K562 (cell line): ENCODE results near the gene MLLT6. TPM values are rescaled to one million over a fixed set of nuclear protein-coding genes. Genes with fewer than 3 reads are reported as not detected.

Experiments used
- CTBP1 ChIP-seq: fragments of 450-650 bp; IDR thresholded peaks from 2 replicates; pipeline ENCODE4 v1.6.1; 2016; ENCODE audit warnings: borderline replicate concordance
- ESRRA ChIP-seq: fragments of 450-650 bp; IDR thresholded peaks from 2 replicates; pipeline ENCODE4 v1.6.1; 2014; ENCODE audit warnings: low read depth, mild to moderate bottlenecking, moderate library complexity, borderline replicate concordance
- FOXJ2 ChIP-seq: fragments of 200-800 bp; sonication (Bioruptor generic); IDR thresholded peaks from 2 replicates; pipeline ENCODE4 v1.6.1; 2016; ENCODE audit warnings: missing genetic modification characterization, missing compliant biosample characterization
- GABPB2 ChIP-seq: fragments of 250-450 bp; sonication (Bioruptor Pico); conservative IDR thresholded peaks from 2 replicates; pipeline ENCODE4 v1.5.1; 2021; ENCODE audit warnings: mild to moderate bottlenecking
- KLF16 ChIP-seq: IDR thresholded peaks from 2 replicates; pipeline ENCODE4 v1.6.1; 2016; ENCODE audit warnings: antibody characterized with exemption
- POLR2G ChIP-seq: fragments of 200-400 bp; formaldehyde crosslinking; IDR thresholded peaks from 2 replicates; pipeline ENCODE4 v1.6.1; 2017; ENCODE audit warnings: low read depth, mild to moderate bottlenecking, antibody characterized with exemption, low read length, moderate library complexity
- RBM34 ChIP-seq: fragments of 200-400 bp; formaldehyde crosslinking; IDR thresholded peaks from 2 replicates; pipeline ENCODE4 v1.6.1; 2018; ENCODE audit warnings: low read length, borderline replicate concordance; ENCODE audit not compliant: insufficient read depth
- SMAD3 ChIP-seq: fragments of 450-650 bp; formaldehyde crosslinking; conservative IDR thresholded peaks from 2 replicates; pipeline ENCODE4 v1.4.0; 2020; ENCODE audit warnings: mild to moderate bottlenecking
- SP1 ChIP-seq: sonication (generic); formaldehyde crosslinking; IDR thresholded peaks from 2 replicates; pipeline ENCODE4 v1.8.1; 2022; ENCODE audit warnings: mild to moderate bottlenecking, missing genetic modification reagents
- TARDBP ChIP-seq: fragments of 450-650 bp; IDR thresholded peaks from 2 replicates; pipeline ENCODE4 v1.6.1; 2016
- ZNF224 ChIP-seq: sonication (generic); formaldehyde crosslinking; IDR thresholded peaks from 2 replicates; pipeline ENCODE4 v1.8.0; 2022; ENCODE audit warnings: mild to moderate bottlenecking, missing genetic modification reagents
- ZNF778 ChIP-seq: fragments of 450-650 bp; formaldehyde crosslinking; IDR thresholded peaks from 2 replicates; pipeline ENCODE4 v1.4.0; 2020; ENCODE audit warnings: mild to moderate bottlenecking, moderate library complexity
- polyA plus RNA-seq, 8 experiments: library from polyadenylated mRNA; depleted of rRNA in 4 of 8; stranded (reverse) in 5 of 8; unstranded in 3 of 8; fragments of >200 nt; fragmentation: Nextera tagmentation in 2 of 8; fragmentation: Illumina TruSeq in 1 of 8; extraction: Ambion mirVana in 2 of 8; extraction: Trizol in 1 of 8; gene quantifications; 2 replicates each; pipeline versions ENCODE4 v1.2.1 to v1.2.3, GENCODE V29; 2011 to 2014; ENCODE audit warnings: inconsistent platforms in 1 of 8, missing spikeins in 1 of 8
- total RNA-seq, 7 experiments: library from RNA; depleted of rRNA in 6 of 7; stranded (reverse); fragments of >200 nt in 6 of 7; fragmentation: Illumina TruSeq in 2 of 7; extraction: Trizol in 2 of 7; gene quantifications; 2 replicates each; pipeline versions ENCODE4 v1.2.1 to v1.2.3, GENCODE V29; 2011 to 2021; ENCODE audit warnings: low replicate concordance in 1 of 7
- TF ChIP-seq, protein P1 (sequence below): fragments of 250-450 bp; sonication (Bioruptor Pico); IDR thresholded peaks from 2 replicates; pipeline ENCODE4 v1.4.0; 2020; ENCODE audit warnings: mild to moderate bottlenecking, moderate library complexity
- TF ChIP-seq, protein P2 (sequence below): fragments of 450-650 bp; IDR thresholded peaks from 2 replicates; pipeline ENCODE4 v1.6.1; 2016; ENCODE audit warnings: mild to moderate bottlenecking, moderate library complexity
- TF ChIP-seq, protein P3 (sequence below): sonication (generic); formaldehyde crosslinking; IDR thresholded peaks from 2 replicates; pipeline ENCODE4 v1.9.0; 2022; ENCODE audit warnings: mild to moderate bottlenecking, missing genetic modification reagents

MLLT6 gene
- total and polyA plus RNA-seq, 9 of the 15 experiments (the other 6 are each of a cell fraction or from before 2014, with no cell fraction given), result 3.1 to 71.7 (median 30.0) TPM

DNA sequence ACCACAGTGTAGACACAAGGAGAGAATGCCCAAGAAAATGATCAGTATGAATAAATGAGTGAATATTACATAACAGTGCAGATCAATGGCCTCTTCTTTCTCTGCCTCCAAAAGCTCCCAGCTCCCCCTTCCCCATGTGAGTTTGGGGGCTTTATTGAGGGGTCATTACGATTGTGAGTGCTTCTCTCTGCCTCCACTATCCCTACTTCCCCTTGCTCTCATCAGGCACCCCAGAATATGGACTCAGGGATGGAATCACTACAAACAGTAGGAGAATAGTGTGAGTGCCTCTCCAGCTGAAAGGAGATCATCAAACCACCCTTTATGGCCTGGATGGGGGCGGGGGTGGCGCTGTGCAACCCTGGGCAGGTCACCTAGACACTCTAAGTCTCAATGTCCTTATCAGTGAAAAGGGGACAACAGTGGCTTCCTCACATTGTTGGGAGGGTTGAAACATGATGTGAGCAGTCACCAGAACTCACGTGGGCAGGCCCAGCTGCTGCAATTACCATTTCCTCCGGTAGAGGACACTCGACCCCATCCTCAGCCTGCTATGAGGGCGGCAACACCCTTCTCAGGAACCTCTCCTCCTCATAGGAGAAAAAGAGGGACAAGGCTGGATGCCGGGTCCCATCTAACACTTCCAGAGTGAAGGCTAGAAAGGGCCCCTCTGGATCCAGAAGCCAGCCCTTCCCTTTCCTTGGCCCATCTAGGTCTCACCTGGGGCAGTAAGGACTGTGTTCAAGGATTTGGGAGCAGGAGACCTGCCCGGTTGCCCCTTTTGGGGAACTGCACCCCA lies 28.2 kb upstream of the MLLT6 start (continued):
- TF ChIP-seq KLF16 (peak; percentile 80; the same call in 1 of the 2 replicates), ZNF778 (CRISPR knock-in tag) (no peak), ZNF224 (CRISPR knock-in tag) (no peak), POLR2G (no peak), GABPB2 (CRISPR knock-in tag) (no peak), SP1 (peak; percentile 64; the same call in 1 of the 2 replicates), CTBP1 (peak; percentile 88), TARDBP (0 out of 2 replicates have a peak, but pooled peaks have one; percentile 36), RBM34 (no peak), FOXJ2 (tag) (no peak), SMAD3 (CRISPR knock-in tag) (no peak), ESRRA (peak; percentile 83)
- TF ChIP-seq, protein P1, sequence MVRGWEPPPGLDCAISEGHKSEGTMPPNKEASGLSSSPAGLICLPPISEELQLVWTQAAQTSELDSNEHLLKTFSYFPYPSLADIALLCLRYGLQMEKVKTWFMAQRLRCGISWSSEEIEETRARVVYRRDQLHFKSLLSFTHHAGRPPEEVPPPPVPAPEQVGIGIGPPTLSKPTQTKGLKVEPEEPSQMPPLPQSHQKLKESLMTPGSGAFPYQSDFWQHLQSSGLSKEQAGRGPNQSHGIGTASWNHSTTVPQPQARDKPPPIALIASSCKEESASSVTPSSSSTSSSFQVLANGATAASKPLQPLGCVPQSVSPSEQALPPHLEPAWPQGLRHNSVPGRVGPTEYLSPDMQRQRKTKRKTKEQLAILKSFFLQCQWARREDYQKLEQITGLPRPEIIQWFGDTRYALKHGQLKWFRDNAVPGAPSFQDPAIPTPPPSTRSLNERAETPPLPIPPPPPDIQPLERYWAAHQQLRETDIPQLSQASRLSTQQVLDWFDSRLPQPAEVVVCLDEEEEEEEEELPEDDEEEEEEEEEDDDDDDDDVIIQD (CRISPR knock-in tag), result no peak
- TF ChIP-seq, protein P2, sequence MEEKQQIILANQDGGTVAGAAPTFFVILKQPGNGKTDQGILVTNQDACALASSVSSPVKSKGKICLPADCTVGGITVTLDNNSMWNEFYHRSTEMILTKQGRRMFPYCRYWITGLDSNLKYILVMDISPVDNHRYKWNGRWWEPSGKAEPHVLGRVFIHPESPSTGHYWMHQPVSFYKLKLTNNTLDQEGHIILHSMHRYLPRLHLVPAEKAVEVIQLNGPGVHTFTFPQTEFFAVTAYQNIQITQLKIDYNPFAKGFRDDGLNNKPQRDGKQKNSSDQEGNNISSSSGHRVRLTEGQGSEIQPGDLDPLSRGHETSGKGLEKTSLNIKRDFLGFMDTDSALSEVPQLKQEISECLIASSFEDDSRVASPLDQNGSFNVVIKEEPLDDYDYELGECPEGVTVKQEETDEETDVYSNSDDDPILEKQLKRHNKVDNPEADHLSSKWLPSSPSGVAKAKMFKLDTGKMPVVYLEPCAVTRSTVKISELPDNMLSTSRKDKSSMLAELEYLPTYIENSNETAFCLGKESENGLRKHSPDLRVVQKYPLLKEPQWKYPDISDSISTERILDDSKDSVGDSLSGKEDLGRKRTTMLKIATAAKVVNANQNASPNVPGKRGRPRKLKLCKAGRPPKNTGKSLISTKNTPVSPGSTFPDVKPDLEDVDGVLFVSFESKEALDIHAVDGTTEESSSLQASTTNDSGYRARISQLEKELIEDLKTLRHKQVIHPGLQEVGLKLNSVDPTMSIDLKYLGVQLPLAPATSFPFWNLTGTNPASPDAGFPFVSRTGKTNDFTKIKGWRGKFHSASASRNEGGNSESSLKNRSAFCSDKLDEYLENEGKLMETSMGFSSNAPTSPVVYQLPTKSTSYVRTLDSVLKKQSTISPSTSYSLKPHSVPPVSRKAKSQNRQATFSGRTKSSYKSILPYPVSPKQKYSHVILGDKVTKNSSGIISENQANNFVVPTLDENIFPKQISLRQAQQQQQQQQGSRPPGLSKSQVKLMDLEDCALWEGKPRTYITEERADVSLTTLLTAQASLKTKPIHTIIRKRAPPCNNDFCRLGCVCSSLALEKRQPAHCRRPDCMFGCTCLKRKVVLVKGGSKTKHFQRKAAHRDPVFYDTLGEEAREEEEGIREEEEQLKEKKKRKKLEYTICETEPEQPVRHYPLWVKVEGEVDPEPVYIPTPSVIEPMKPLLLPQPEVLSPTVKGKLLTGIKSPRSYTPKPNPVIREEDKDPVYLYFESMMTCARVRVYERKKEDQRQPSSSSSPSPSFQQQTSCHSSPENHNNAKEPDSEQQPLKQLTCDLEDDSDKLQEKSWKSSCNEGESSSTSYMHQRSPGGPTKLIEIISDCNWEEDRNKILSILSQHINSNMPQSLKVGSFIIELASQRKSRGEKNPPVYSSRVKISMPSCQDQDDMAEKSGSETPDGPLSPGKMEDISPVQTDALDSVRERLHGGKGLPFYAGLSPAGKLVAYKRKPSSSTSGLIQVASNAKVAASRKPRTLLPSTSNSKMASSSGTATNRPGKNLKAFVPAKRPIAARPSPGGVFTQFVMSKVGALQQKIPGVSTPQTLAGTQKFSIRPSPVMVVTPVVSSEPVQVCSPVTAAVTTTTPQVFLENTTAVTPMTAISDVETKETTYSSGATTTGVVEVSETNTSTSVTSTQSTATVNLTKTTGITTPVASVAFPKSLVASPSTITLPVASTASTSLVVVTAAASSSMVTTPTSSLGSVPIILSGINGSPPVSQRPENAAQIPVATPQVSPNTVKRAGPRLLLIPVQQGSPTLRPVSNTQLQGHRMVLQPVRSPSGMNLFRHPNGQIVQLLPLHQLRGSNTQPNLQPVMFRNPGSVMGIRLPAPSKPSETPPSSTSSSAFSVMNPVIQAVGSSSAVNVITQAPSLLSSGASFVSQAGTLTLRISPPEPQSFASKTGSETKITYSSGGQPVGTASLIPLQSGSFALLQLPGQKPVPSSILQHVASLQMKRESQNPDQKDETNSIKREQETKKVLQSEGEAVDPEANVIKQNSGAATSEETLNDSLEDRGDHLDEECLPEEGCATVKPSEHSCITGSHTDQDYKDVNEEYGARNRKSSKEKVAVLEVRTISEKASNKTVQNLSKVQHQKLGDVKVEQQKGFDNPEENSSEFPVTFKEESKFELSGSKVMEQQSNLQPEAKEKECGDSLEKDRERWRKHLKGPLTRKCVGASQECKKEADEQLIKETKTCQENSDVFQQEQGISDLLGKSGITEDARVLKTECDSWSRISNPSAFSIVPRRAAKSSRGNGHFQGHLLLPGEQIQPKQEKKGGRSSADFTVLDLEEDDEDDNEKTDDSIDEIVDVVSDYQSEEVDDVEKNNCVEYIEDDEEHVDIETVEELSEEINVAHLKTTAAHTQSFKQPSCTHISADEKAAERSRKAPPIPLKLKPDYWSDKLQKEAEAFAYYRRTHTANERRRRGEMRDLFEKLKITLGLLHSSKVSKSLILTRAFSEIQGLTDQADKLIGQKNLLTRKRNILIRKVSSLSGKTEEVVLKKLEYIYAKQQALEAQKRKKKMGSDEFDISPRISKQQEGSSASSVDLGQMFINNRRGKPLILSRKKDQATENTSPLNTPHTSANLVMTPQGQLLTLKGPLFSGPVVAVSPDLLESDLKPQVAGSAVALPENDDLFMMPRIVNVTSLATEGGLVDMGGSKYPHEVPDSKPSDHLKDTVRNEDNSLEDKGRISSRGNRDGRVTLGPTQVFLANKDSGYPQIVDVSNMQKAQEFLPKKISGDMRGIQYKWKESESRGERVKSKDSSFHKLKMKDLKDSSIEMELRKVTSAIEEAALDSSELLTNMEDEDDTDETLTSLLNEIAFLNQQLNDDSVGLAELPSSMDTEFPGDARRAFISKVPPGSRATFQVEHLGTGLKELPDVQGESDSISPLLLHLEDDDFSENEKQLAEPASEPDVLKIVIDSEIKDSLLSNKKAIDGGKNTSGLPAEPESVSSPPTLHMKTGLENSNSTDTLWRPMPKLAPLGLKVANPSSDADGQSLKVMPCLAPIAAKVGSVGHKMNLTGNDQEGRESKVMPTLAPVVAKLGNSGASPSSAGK, result peak; percentile 22; the same call in 1 of the 2 replicates
- TF ChIP-seq, protein P3, sequence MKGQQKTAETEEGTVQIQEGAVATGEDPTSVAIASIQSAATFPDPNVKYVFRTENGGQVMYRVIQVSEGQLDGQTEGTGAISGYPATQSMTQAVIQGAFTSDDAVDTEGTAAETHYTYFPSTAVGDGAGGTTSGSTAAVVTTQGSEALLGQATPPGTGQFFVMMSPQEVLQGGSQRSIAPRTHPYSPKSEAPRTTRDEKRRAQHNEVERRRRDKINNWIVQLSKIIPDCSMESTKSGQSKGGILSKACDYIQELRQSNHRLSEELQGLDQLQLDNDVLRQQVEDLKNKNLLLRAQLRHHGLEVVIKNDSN (CRISPR knock-in tag), result peak; percentile 87
